Mesenchymal stem cell (in vitro differentiated cells and primary cell): ENCODE results near the gene SPATA21.
"Not testable (repeated sequence)": the region's sequence is repeated elsewhere in the genome, so short reads cannot be mapped to it uniquely, and the experiment has no call there.

Experiments
- DNase-seq: peaks from one replicate; pipeline ENCODE4 v3.0.0-alpha.2; 2013
- H2AFZ ChIP-seq: one replicate; pipeline ENCODE4 v1.6.1; 2013; ENCODE audit warnings: low read depth, mild to moderate bottlenecking, control low read depth, inconsistent platforms, low read length, moderate library complexity
- H2AK5ac ChIP-seq: 2 replicates; pipeline ENCODE4 v1.6.1; 2013; ENCODE audit warnings: low read length, moderate library complexity, mild to moderate bottlenecking, inconsistent platforms; ENCODE audit not compliant: severe bottlenecking
- H2BK120ac ChIP-seq: one replicate; pipeline ENCODE4 v1.6.1; 2013; ENCODE audit warnings: low read depth, mild to moderate bottlenecking, inconsistent platforms, low read length, moderate library complexity
- H2BK12ac ChIP-seq, 2 experiments: one replicate each; pipeline ENCODE4 v1.6.1; 2013; ENCODE audit warnings: inconsistent platforms in 2 of 2, low read length in 2 of 2, mild to moderate bottlenecking in 2 of 2, moderate library complexity in 2 of 2, control low read depth in 1 of 2
- H2BK15ac ChIP-seq: one replicate; pipeline ENCODE4 v1.6.1; 2013; ENCODE audit warnings: mild to moderate bottlenecking, low read depth, inconsistent platforms; ENCODE audit not compliant: poor library complexity, severe bottlenecking
- H2BK5ac ChIP-seq: 2 replicates; pipeline ENCODE4 v1.6.1; 2013; ENCODE audit warnings: low read depth, mild to moderate bottlenecking, low read length, control low read depth, inconsistent platforms; ENCODE audit not compliant: poor library complexity, severe bottlenecking
- H3K14ac ChIP-seq, 2 experiments: one replicate each; pipeline ENCODE4 v1.6.1; 2013; ENCODE audit warnings: inconsistent platforms in 2 of 2, low read length in 2 of 2, control low read depth in 1 of 2, mild to moderate bottlenecking in 1 of 2, moderate library complexity in 1 of 2
- H3K18ac ChIP-seq, 2 experiments: one replicate each; pipeline ENCODE4 v1.6.1; 2013; ENCODE audit warnings: inconsistent platforms in 2 of 2, low read length in 2 of 2, control low read depth in 1 of 2, low read depth in 1 of 2, mild to moderate bottlenecking in 1 of 2
- H3K23ac ChIP-seq, 2 experiments: one replicate each; pipeline ENCODE4 v1.6.1; 2013; ENCODE audit warnings: inconsistent platforms in 2 of 2, low read length in 2 of 2, mild to moderate bottlenecking in 2 of 2, moderate library complexity in 2 of 2, control low read depth in 1 of 2
- H3K27ac ChIP-seq: 2 replicates; pipeline ENCODE4 v1.5.1; 2013; ENCODE audit warnings: mild to moderate bottlenecking, moderate library complexity, low read length, control low read depth, inconsistent platforms; ENCODE audit not compliant: poor library complexity, severe bottlenecking
- H3K27me3 ChIP-seq, 2 experiments: 2 replicates each; pipeline versions ENCODE4 v1.6.1 to v1.7.0; 2013; ENCODE audit warnings: low read length in 2 of 2, mild to moderate bottlenecking in 2 of 2, moderate library complexity in 2 of 2, control low read depth in 1 of 2, inconsistent platforms in 1 of 2; ENCODE audit not compliant: control insufficient read depth in 1 of 2, insufficient read depth in 1 of 2
- H3K36me3 ChIP-seq, 2 experiments: 2 replicates each; pipeline versions ENCODE4 v1.6.1 to v1.7.0; 2013; ENCODE audit warnings: low read length in 2 of 2, control low read depth in 1 of 2, inconsistent platforms in 1 of 2, low read depth in 1 of 2, mild to moderate bottlenecking in 1 of 2; ENCODE audit not compliant: insufficient read depth in 2 of 2, control insufficient read depth in 1 of 2
- H3K4ac ChIP-seq, 2 experiments: one replicate each; pipeline ENCODE4 v1.6.1; 2013; ENCODE audit warnings: inconsistent platforms in 2 of 2, low read length in 2 of 2, mild to moderate bottlenecking in 2 of 2, moderate library complexity in 2 of 2, control low read depth in 1 of 2, low read depth in 1 of 2
- H3K4me1 ChIP-seq: 2 replicates; pipeline ENCODE4 v1.6.1; 2013; ENCODE audit warnings: low read depth, low read length, control low read depth; ENCODE audit not compliant: control insufficient read depth, insufficient read depth
- H3K4me2 ChIP-seq: 2 replicates; pipeline ENCODE4 v1.6.1; 2013; ENCODE audit warnings: low read length, mild to moderate bottlenecking, inconsistent platforms; ENCODE audit not compliant: poor library complexity, severe bottlenecking
- H3K4me3 ChIP-seq, 2 experiments: 2 replicates each; pipeline versions ENCODE4 v1.5.1 to v1.7.0; 2013; ENCODE audit warnings: low read length in 2 of 2, mild to moderate bottlenecking in 2 of 2, control low read depth in 1 of 2, low read depth in 1 of 2; ENCODE audit not compliant: insufficient read depth in 1 of 2
- H3K79me1 ChIP-seq: replicated peaks from 2 replicates; pipeline ENCODE4 v1.6.1; 2013; ENCODE audit warnings: mild to moderate bottlenecking, control low read depth, low read length, inconsistent platforms; ENCODE audit not compliant: poor library complexity, severe bottlenecking
- H3K9ac ChIP-seq: 2 replicates; pipeline ENCODE4 v1.7.0; 2013; ENCODE audit warnings: mild to moderate bottlenecking, low read length, moderate library complexity
- H3K9me3 ChIP-seq: 2 replicates; pipeline ENCODE4 v1.7.0; 2013; ENCODE audit warnings: mild to moderate bottlenecking, low read length; ENCODE audit not compliant: control insufficient read depth
- H4K8ac ChIP-seq: one replicate; pipeline ENCODE4 v1.6.1; 2013; ENCODE audit warnings: inconsistent platforms, mild to moderate bottlenecking, low read length, moderate library complexity
- H4K91ac ChIP-seq: one replicate; pipeline ENCODE4 v1.6.1; 2013; ENCODE audit warnings: mild to moderate bottlenecking, low read length, inconsistent platforms
- WGBS: methylation state at CpG from one replicate; pipeline ENCODE4 v1.1.7; 2013; ENCODE audit warnings: mixed read lengths; 5-methylcytosine and 5-hydroxymethylcytosine counted together

SPATA21 gene

DNA sequence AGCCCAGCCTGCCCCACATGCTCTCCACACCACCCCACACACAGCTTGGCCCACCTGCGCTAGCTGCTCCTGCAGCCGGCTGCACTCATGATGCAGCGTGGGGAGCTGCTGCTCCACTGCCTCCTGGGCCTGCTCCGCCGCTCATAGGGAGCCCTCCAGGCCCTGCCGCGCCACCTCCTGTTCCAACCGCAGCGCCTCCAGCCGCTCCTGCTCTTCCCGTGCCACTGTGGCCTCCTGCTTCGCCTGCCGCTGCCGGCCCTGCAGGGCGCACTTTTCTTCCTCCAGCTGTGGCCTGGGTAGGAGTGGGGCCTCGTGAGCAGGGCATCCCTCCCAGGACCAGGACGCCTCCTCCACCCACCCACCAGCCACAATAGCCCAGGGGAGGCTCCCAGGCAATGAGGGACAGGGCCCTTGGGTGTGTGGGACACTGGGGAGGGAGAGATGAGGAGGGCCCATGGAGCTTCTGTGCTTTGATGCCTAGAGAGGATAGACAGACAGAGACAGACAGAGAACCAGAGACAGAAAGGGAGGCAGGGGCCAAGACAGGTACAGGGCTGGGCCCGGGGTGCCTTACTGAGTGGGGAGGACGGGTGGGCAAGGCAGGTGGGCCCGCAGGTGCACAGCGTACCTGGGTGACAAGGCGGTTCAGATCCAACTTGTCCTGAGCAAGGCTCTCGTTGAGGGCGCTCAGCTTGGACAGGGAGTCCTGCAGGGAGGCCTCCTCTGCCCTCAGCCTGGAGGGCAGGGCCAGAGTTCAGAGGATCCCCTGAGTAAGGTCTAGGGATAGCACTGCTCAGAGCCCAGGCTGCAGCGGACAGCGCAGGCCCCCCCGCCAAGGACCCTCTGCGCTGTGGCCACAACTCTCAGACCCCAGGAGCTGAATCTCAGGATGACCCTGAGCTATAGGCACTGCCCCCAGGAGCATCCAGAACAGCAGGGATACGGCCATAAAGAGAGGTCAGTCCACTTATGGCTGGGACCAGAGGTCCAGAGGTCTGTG, 38.8 kb upstream of the SPATA21 start:
- H4K8ac ChIP-seq, H3K4me3 ChIP-seq, H3K14ac ChIP-seq, H2BK120ac ChIP-seq, H4K91ac ChIP-seq, H2BK15ac ChIP-seq, H2AFZ ChIP-seq, H2AK5ac ChIP-seq, H2BK12ac ChIP-seq, H3K23ac ChIP-seq, DNase-seq, H2BK5ac ChIP-seq, H3K4me2 ChIP-seq, H3K79me1 ChIP-seq, H3K4me1 ChIP-seq, H3K9ac ChIP-seq, H3K27me3 ChIP-seq, H3K4ac ChIP-seq, H3K9me3 ChIP-seq, H3K18ac ChIP-seq, H3K27ac ChIP-seq: not testable (repeated sequence)
- H3K36me3 ChIP-seq: peaks cover 61 to 72% of the 10 kb centered on the region in 2 experiments
- 91% methylated on average over 22 of the region's 29 CpGs for WGBS

DNA sequence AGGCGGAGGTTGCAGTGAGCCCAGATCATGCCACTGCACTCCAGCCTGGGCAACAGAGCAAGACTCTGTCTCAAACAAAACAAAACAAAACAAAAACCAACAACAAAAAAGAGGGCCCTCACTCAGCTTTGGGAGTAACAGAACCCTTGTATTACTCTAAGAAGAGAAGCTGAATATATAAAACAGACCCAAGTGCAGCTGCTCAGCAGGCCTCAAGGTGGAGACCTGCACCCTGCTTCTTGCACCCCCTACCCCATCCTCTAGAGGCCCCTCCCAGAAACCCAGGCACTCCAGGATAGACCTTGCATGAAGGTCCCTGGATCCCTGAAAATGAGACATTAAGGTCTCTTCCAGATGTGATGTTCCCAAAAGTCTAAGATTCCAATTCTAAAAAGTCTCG, 37.7 kb upstream of the SPATA21 start:
- H2BK5ac ChIP-seq, H3K4me1 ChIP-seq, H4K8ac ChIP-seq, H3K4me2 ChIP-seq, H3K14ac ChIP-seq, H3K18ac ChIP-seq, H3K4ac ChIP-seq, DNase-seq, H2AK5ac ChIP-seq, H3K4me3 ChIP-seq, H2AFZ ChIP-seq, H2BK15ac ChIP-seq, H2BK120ac ChIP-seq, H2BK12ac ChIP-seq, H3K27me3 ChIP-seq, H3K79me1 ChIP-seq, H4K91ac ChIP-seq, H3K9ac ChIP-seq, H3K27ac ChIP-seq, H3K23ac ChIP-seq, H3K9me3 ChIP-seq: not testable (repeated sequence)
- WGBS: 100% methylated on average over 1 of the region's 2 CpGs
- peaks cover 51 to 68% of the 10 kb centered on the region in 2 experiments for H3K36me3 ChIP-seq

DNA sequence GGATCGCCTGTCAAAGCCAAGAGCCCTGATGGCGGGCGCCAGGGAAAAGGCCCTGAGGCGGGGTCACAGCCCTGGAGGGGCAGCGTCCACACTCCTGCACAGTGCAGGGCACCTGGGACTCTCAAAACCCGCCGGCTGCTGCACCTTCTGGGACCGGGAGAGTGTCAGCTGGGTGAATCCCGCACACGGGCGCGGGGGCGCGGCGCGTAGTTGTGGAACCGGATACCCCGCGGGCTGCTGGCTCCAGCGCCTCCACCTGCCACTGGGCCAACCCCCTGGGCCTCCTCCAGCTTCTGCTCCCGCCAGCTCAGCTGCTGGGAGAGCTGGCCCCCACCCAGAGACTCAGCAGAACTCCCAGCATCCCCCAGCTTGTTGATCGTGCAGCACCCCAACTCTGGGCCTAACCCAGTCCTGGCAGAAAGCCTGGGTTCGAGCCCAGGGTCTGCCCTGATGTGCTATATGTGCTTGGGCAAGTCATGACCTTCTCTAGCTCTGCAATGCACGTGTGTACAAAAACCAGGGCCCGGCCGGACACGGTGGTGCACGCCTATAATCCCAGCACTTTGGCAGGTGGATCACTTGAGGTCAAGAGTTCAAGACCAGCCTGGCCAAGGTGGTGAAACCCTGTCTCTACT, 37.1 kb upstream of the SPATA21 start:
- Histone ChIP-seq H3K79me1 (peaks cover 2% of the 10 kb centered on the region), H2BK15ac (no peak overlapping the region), H2BK120ac (no peak overlapping the region), H2BK12ac (no peak overlapping the region), H3K4me2 (no peak overlapping the region), H2AFZ (no peak overlapping the region), H4K91ac (no peak overlapping the region), H3K27me3 (no peaks in the 10 kb centered on the region), H2BK5ac (no peak overlapping the region), H3K27ac (no peak overlapping the region), H3K14ac (no peak overlapping the region), H3K4me1 (no peaks in the 10 kb centered on the region), H3K36me3 (peaks cover 46 to 72% of the 10 kb centered on the region in 2 experiments), H3K4ac (no peak overlapping the region), H3K18ac (no peak overlapping the region), H2AK5ac (no peak overlapping the region), H3K23ac (no peak overlapping the region), H4K8ac (no peak overlapping the region), H3K9ac (no peak overlapping the region), H3K9me3 (no peaks in the 10 kb centered on the region), H3K4me3 (no peak overlapping the region)
- DNase-seq: no peak
- 97% methylated on average over 28 of the region's 28 CpGs for WGBS

DNA sequence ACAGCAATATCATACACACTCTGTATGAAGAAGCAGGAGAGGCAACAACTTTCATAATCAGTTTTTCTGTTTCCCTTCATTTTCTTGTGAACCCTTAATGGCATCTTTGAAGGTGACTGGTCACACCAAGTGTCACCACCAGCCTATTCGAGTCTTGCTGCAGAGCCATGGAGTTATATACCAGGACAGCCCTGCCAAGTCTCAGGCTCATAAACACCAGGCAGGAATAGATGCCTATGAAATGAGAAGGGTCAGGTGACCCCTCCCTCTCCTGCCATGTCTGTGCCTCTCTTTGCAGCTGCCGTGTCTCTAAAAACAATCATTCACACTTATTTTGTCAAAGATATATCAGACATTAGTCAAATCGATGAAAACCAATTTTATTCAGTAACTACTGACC, 31.3 kb upstream of the SPATA21 start:
- H3K4me1 ChIP-seq: no peaks in the 10 kb centered on the region
- no peak overlapping the region for H3K4ac ChIP-seq
- no peak overlapping the region for H2AK5ac ChIP-seq
- H3K79me1 ChIP-seq: no peaks in the 10 kb centered on the region
- H3K27ac ChIP-seq: no peak overlapping the region
- H3K9ac ChIP-seq: no peak overlapping the region
- no peak overlapping the region for H3K4me3 ChIP-seq
- H4K91ac ChIP-seq: no peak overlapping the region
- no peak overlapping the region for H2BK15ac ChIP-seq
- DNase-seq: no peak
- WGBS: 64% methylated on average over 3 of the region's 3 CpGs
- no peak overlapping the region for H3K4me2 ChIP-seq
- peaks cover 13 to 77% of the 10 kb centered on the region in 2 experiments for H3K36me3 ChIP-seq
- H2BK12ac ChIP-seq: no peak overlapping the region
- no peaks in the 10 kb centered on the region for H3K9me3 ChIP-seq
- no peaks in the 10 kb centered on the region for H3K27me3 ChIP-seq
- H2BK120ac ChIP-seq: no peak overlapping the region
- no peak overlapping the region for H2AFZ ChIP-seq
- H3K18ac ChIP-seq: no peak overlapping the region
- H4K8ac ChIP-seq: no peak overlapping the region
- no peak overlapping the region for H3K23ac ChIP-seq
- no peak overlapping the region for H2BK5ac ChIP-seq
- no peak overlapping the region for H3K14ac ChIP-seq
